Bone marrow (tissue), 2 donors: ENCODE data around the gene RHOBTB3.
A peak's percentile ranks its signal among the peaks of the same experiment; 100 is the strongest.
"Not testable (repeated sequence)": the region's sequence is repeated elsewhere in the genome, so short reads cannot be mapped to it uniquely, and the experiment has no call there.

Experiments
- DNase-seq, 2 donors: peaks; one replicate each; lab custom pipeline; 2025; lab: John Stamatoyannopoulos, UW

Gene RHOBTB3

GRCh38 chr5:95713246-95713645 lies 17.9 kb upstream of the RHOBTB3 start:
- not testable (repeated sequence) for DNase-seq

- DNase-seq: no peak
These were observed 17.0 kb upstream of the RHOBTB3 start for GRCh38 chr5:95713960-95714710.

GRCh38 chr5:95715799-95716461 lies 15.2 kb upstream of the RHOBTB3 start:
- no peak for DNase-seq

DNA sequence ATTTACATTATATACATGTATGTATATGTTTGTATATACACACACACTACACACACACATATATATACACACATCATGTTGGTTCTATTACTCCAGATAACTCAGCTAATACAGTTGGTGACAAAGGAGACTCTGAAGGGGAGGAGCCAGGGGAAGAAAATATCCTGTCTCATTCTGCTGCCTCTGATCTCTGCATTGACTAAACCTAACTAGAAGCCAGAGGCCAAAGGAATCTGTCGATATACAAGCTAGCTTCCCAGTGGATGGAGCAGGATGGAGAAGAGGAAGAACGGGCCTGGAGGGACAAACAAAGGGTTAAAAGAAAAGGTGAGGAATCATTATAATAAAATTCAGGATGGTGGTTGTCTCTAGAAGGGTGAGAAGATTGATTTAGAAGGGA lies 13.7 kb upstream of the RHOBTB3 start:
- no peak for DNase-seq

DNA sequence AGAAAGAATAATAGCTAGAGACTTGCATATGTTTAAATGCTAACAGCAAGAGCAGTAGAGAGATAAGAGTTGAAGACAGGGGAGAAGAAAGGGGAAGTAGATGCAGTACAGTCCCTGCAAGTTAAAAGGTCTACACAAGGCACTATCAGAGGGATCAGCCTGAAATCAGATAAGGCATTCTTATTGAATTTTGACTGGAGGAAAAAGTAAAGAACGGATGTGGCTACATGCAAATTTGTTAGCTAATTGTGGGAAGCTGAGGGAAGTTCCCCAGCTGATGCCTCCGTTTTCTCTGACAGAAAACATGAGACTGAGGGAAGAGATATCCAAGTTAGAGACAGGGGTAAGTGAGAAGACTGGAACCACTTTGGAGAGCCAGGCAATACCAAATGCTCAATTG lies 12.9 kb upstream of the RHOBTB3 start:
- peak in 1 of 2 donors; percentile 92 for DNase-seq

DNA sequence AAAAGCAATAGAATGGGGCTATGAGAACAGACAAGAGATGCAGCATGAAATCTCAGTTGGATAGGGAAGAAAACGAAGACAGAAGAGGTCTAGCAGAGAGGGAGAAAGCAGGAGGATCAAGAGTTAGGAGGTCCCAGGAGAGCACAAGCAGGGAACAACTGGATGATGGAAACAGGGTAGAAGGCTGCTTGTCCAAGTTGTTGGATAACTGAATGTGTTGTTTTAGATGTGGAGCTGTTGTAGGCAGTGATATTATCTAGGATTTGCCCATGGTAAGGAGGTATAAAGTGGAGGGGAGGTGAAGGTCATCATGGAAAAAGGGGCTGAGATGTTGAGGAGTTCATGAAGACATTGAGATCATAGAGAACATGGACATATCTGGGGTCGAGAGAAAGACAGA lies 12.4 kb upstream of the RHOBTB3 start:
- DNase-seq: no peak

GRCh38 chr5:95720094-95720786 lies 10.9 kb upstream of the RHOBTB3 start:
- no peak for DNase-seq

GRCh38 chr5:95721582-95722295 lies 9.4 kb upstream of the RHOBTB3 start:
- DNase-seq: no peak

- DNase-seq: no peak
These were observed 7.3 kb upstream of the RHOBTB3 start for GRCh38 chr5:95723632-95724369.

- no peak for DNase-seq
These were observed 5.9 kb upstream of the RHOBTB3 start for GRCh38 chr5:95725071-95725820.

DNA sequence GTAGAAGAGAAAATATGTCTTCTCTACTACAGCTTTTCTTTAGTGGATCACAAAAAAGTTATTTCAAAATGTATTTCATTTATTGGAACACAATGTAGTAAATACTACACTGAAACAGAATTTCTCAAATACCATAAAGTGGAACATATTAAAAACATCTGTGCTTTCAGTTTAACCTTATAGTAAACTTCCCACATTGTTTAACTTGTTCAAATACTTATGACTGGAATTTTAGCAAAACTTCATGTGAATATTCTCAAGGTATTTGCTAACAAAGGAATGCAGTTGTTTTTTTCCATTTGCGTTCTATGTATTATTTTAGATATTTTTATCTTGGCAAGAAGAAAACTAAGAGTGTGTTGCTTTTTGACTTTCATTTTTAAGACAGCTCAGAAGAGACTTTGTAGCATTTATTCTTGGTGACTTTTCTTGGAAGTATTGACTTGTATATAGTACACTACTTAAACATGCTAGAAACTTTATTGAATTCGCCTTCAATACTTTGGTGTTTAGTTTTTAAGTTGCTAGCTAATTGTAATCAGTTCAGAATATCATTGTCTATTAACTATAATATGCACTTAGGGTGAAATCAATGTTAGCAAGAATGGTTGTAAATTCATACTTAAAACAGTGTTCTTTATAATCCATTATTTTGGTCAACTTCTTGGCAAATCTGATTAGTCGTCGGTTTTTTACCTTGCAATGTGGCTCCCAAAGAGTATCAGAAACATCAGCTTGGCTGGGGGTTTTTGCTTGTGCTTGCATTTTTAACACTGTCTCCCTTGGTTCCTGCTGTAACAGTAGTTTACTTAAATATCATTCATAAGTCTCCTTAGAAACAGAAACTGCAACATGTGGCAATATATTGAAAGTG lies 5.0 kb upstream of the RHOBTB3 start:
- no peak for DNase-seq

GRCh38 chr5:95726811-95727763 lies 4.0 kb upstream of the RHOBTB3 start:
- DNase-seq: no peak

GRCh38 chr5:95727764-95728191 lies 3.4 kb upstream of the RHOBTB3 start:
- no peak for DNase-seq

DNA sequence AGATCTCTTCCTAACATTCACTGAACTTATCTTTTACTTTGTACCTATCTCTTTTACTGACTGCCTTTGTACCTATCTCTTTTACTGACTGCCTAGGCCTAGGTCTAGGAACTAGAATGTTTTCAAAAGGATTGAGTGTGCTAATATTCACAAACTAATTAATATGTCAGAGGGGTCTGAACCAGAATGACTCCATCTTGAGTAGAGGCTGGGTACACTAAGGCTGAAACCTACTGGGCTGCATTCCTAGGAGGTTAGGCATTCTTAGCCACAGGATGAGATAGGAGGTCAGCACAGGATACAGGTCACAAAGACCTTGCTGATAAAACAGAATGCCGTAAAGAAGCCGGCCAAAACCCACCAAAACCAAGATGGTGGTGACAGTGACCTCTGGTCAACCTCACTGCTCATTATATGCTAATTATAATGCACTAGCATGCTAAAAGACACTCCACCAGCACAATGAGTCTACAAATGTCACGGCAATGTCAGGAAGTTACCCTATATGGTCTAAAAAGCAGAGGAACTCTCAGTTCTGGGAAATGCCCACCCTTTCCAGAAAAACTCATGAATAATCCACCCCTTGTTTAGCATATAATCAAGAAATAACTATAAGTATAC lies 2.5 kb upstream of the RHOBTB3 start:
- no peak for DNase-seq

GRCh38 chr5:95729115-95730010 lies 1.8 kb upstream of the RHOBTB3 start:
- no peak for DNase-seq

DNA sequence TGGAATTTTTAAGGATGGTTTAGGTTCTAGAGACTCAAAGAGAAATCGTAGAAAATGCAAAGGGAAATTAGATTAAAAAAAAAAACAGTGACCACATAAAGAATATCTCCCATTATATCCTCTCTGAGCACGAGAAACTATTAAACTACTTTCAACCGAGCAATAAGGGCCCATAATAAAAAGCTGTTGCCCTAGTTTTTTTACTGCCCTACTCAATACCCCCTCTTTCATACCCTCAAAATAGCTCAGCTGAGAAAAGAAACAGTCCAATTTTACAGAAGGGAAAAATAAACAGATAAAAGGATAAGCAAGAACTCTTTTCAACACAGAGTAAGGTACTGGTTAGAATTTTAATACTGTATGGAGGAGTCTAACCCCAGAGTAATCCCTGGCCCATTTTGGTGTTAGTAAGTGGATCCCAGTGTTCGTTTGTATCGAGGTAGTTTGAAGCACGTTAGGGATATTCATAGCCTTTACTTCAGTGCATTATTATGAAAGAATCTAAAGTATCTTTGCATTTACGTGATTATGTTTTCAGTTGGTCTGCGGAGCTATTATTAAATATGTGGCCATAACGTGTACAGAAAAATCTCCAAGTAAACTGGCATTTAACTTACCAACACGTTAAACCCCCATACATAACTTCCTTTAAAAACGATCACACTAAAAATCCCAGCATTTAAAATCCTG lies 980 bp upstream of the RHOBTB3 start:
- DNase-seq: no peak
